Hematopoietic multipotent progenitor cell treated with erythropoietin and hydrocortisone succinate and interleukin-3 and kit ligand, for 8 days (in vitro differentiated cells): ENCODE results near the gene CD163L1.
A peak's percentile ranks its signal among the peaks of the same experiment; 100 is the strongest.

Experiments
- DNase-seq: peaks from one replicate; pipeline ENCODE4 v3.0.0-alpha.2; 2015

CD163L1 gene

DNA sequence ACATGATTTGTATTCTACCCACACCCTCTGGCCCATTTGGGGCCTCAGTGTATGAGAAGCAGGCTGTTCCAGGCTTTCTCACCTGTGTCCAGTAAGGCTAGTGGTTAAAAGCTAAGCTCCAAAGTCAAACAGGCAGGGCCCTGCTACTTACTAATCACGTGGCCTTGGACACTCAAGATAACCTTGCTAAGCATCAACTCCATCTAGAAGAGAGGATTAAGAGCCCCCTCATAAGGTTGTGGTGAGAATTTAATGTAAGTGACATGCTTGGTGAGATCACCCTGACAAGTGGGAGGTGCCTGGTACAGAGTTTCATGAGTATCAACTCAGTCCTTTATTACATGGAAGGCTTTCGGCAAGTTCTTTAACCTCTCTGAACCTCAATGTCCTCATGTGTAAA, 122.3 kb downstream of the CD163L1 start:
- peak; percentile 44 for DNase-seq

DNA sequence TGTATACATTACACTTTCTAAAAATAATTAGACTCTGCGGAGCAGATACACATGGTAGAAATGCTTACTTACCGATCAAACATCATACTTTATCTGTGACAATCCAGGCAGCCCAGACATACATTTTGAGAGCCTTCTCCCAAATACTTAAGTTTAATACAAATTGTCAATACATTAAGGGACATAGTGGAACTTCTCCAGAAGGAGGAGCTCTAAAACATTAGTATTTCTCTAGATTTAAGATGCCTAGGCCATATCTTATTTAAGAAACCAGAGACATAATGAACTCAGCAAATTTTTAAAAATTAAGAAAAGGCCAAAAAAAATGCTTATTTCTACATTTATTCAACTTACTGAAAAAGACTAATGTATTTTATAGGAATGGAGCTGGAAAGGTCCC, 124.0 kb downstream of the CD163L1 start:
- peak; percentile 51 for DNase-seq

DNA sequence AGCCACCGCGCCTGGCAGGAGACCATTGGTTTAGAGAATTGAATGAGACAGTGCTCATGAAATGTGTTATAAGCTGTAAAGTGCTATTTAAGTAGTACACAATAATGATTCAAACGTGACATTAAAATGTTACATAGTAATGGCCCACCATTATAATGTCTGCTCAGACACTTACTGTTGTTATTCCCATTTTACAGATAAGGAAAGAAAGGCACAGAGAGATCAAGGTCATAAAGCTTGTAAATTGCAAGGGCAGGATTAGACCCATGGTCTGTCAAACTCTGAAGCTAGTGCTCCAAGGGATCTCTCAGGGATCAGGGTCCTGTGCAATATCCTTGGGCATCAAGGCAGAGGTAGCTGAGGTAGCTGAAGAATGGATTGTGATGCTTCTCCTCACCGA, 133.9 kb downstream of the CD163L1 start:
- no peak for DNase-seq
